HL-60 (cell line): ENCODE data around the gene SH3BP4.

ENCODE experiments used
- CTCF ChIP-seq: IDR thresholded peaks from one replicate; pipeline ENCODE4 v1.5.1; 2011; ENCODE audit warnings: low read length, control low read depth, inconsistent platforms; ENCODE audit not compliant: insufficient read depth
- GABPA ChIP-seq: IDR thresholded peaks from 2 replicates; pipeline ENCODE4 v1.6.1; 2012; ENCODE audit warnings: low read depth
- POLR2AphosphoS5 ChIP-seq: IDR thresholded peaks from 2 replicates; pipeline ENCODE4 v1.6.1; 2012; ENCODE audit warnings: low read depth
- REST ChIP-seq: IDR thresholded peaks from 2 replicates; pipeline ENCODE4 v1.6.1; 2012; ENCODE audit warnings: low read depth; ENCODE audit not compliant: insufficient replicate concordance

GRCh38 chr2:235085476-235085875, 133.7 kb downstream of the SH3BP4 start:
- no peak for TF ChIP-seq POLR2AphosphoS5
- no peak for TF ChIP-seq CTCF
- no peak for TF ChIP-seq GABPA
- no peak for TF ChIP-seq REST
